ENCODE data around the gene SULT4A1.

DNA sequence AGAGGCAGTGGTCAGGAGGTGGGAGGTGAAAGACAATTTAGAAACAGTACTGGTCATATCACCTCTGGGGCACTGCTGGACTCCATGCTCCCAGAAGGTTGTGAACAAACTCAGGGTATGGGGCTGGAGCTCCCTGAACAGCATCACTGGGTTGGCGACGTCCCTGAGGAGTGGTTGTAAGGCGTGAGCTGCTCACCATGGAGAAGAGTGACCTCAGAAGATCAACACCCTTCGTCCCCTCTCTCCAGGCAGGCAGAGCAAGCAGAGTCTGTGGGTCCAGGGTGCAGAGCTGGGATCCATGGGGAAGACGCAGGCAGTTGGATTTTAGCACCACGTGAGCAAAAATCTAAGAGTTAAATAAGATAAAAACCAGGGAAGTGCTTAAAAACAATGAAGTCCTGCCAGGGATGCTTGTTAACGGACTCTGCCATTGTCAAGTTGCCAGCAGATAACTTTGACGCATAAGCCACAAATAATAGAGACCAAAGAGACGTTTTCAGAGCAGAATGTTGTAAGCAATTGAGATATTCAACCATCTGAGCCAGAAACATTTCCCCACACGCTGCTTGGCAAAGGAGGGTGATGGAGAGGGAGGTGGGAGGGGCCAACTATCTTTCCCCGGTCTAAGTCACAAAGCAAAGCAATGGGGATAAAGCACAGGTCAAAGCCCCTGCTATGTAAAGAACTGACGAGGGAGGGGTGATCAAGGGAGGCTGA is 15.9 kb upstream of the SULT4A1 start:
- no peak for TF ChIP-seq POLR2AphosphoS5 (IDR thresholded peaks at IDR 0.05; ENCODE audit: low read depth, low read length)
- no peak for TF ChIP-seq SRF (IDR thresholded peaks at IDR 0.05; ENCODE audit: low read depth)
- no peak for TF ChIP-seq CTCF (IDR thresholded peaks at IDR 0.05 in 2 of 3, conservative IDR thresholded peaks at IDR 0.05 in 1 of 3; ENCODE audit: borderline replicate concordance in 1 of 3, insufficient read depth in 1 of 3, low read depth in 2 of 3, low read length in 2 of 3)
- TF ChIP-seq SP1 (IDR thresholded peaks at IDR 0.05; ENCODE audit: low read depth), result no peak
- no peak for TF ChIP-seq FOSL1 (IDR thresholded peaks at IDR 0.05; ENCODE audit: low read depth)
- TF ChIP-seq POLR2A (IDR thresholded peaks at IDR 0.05; ENCODE audit: borderline replicate concordance, extremely low read depth, insufficient read depth, insufficient read length), result no peak
- TF ChIP-seq, protein P1, sequence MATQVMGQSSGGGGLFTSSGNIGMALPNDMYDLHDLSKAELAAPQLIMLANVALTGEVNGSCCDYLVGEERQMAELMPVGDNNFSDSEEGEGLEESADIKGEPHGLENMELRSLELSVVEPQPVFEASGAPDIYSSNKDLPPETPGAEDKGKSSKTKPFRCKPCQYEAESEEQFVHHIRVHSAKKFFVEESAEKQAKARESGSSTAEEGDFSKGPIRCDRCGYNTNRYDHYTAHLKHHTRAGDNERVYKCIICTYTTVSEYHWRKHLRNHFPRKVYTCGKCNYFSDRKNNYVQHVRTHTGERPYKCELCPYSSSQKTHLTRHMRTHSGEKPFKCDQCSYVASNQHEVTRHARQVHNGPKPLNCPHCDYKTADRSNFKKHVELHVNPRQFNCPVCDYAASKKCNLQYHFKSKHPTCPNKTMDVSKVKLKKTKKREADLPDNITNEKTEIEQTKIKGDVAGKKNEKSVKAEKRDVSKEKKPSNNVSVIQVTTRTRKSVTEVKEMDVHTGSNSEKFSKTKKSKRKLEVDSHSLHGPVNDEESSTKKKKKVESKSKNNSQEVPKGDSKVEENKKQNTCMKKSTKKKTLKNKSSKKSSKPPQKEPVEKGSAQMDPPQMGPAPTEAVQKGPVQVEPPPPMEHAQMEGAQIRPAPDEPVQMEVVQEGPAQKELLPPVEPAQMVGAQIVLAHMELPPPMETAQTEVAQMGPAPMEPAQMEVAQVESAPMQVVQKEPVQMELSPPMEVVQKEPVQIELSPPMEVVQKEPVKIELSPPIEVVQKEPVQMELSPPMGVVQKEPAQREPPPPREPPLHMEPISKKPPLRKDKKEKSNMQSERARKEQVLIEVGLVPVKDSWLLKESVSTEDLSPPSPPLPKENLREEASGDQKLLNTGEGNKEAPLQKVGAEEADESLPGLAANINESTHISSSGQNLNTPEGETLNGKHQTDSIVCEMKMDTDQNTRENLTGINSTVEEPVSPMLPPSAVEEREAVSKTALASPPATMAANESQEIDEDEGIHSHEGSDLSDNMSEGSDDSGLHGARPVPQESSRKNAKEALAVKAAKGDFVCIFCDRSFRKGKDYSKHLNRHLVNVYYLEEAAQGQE (IDR thresholded peaks at IDR 0.05; ENCODE audit: low read depth), result no peak
- TF ChIP-seq EZH2phosphoT487 (IDR thresholded peaks at IDR 0.05; ENCODE audit: borderline replicate concordance), result no peak
- no peak for TF ChIP-seq YY1 (IDR thresholded peaks at IDR 0.05; ENCODE audit: extremely low read depth, insufficient replicate concordance, low read depth, low read length)

Measured in HCT116 (cell line).